Measurements from ENCODE around the gene RAD54L2. TPM values are rescaled to one million over a fixed set of nuclear protein-coding genes. Genes with fewer than 3 reads are reported as not detected.

Gene RAD54L2
- total RNA-seq, 4 donors from 2014 or later: 14.5 to 28.6 (median 26.5) TPM

DNA sequence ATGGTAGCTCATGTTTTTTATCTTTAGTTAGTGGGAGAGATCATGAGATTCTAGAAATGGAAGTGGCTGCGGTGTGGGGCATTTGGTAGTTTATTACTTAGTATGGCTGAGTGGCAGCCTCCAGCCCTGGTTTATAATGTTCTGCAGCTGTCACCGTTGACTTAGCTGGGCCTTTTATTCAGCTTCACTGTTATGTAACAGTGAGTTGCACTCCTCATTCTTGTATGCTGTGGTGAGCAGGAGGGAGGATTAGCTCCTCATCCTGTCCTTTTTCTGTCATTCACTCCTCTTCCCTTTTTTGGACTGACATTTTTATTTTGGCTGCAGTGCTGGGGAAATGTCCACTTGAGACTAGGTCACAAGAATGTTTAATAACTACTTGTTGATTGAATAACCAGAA lies 29.5 kb downstream of the RAD54L2 start:
- Histone ChIP-seq H3K9me3 (no peaks in the 10 kb centered on the region), H3K27ac (peak overlapping the region in 1 of 4 donors; percentile 24), H3K36me3 (no peaks in the 10 kb centered on the region), H3K4me1 (peaks cover 0 to 32% (median 11%) of the 10 kb centered on the region in 3 donors), H3K4me3 (no peak overlapping the region), H3K27me3 (no peaks in the 10 kb centered on the region)
- 17 to 18% methylated on average over 2 of the region's 2 CpGs for WGBS, 2 donors (ENCODE audit: low coverage in 1 of 2)
- no peak for ATAC-seq
- TF ChIP-seq, protein P1, sequence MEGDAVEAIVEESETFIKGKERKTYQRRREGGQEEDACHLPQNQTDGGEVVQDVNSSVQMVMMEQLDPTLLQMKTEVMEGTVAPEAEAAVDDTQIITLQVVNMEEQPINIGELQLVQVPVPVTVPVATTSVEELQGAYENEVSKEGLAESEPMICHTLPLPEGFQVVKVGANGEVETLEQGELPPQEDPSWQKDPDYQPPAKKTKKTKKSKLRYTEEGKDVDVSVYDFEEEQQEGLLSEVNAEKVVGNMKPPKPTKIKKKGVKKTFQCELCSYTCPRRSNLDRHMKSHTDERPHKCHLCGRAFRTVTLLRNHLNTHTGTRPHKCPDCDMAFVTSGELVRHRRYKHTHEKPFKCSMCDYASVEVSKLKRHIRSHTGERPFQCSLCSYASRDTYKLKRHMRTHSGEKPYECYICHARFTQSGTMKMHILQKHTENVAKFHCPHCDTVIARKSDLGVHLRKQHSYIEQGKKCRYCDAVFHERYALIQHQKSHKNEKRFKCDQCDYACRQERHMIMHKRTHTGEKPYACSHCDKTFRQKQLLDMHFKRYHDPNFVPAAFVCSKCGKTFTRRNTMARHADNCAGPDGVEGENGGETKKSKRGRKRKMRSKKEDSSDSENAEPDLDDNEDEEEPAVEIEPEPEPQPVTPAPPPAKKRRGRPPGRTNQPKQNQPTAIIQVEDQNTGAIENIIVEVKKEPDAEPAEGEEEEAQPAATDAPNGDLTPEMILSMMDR (IDR thresholded peaks at IDR 0.05): no peak
- TF ChIP-seq POLR2AphosphoS5 (IDR thresholded peaks at IDR 0.05) (no peak), POLR2A (IDR thresholded peaks at IDR 0.05) (no peak), EP300 (IDR thresholded peaks at IDR 0.05) (no peak)

DNA sequence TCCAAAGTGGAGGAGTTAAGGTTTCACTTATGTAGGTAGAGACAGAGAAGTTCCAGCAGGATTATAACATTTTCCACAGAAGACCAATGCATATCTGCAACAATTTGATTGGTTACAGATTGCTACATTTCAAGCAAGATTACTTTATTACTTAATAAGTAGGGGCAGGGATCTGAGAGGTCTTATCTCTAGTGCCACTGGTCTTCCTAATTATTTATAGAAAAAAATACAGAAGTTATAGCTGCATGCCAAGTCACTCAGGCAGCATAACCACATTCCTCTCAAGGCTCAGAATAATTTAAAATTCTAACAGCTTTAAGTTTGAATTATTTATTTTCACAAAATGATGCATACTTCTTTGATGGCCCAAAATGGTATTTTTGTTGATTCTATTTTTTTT lies 30.5 kb downstream of the RAD54L2 start:
- TF ChIP-seq POLR2AphosphoS5 (IDR thresholded peaks at IDR 0.05) (no peak), POLR2A (IDR thresholded peaks at IDR 0.05) (no peak), EP300 (IDR thresholded peaks at IDR 0.05) (no peak)
- TF ChIP-seq, protein P1 (IDR thresholded peaks at IDR 0.05): no peak
- H3K9me3 ChIP-seq: no peaks in the 10 kb centered on the region
- no peak overlapping the region for H3K4me3 ChIP-seq
- peaks cover 0 to 32% (median 11%) of the 10 kb centered on the region in 3 donors for H3K4me1 ChIP-seq
- no peak overlapping the region for H3K27ac ChIP-seq
- H3K36me3 ChIP-seq: peaks cover 0 to 7% of the 10 kb centered on the region in 2 donors
- H3K27me3 ChIP-seq: no peaks in the 10 kb centered on the region
- no peak for ATAC-seq

DNA sequence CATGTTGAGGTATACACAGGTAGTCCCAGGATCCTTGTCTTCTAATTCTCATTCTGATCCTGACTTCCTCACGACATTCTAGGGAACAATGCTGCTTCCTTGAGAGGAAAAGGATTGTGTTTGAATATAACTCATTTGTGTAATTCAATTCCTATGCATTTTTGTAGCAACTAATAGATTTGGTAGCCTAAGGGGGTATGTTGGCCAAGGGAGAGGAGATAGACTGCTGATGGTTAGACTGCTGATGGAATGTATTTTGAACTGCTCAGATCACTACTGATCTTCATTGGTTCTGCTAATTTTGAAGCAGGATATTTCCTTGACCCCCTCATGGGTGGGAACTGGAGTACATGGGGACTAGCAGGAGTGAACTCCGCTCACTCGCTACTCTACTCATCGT lies 39.7 kb downstream of the RAD54L2 start:
- Histone ChIP-seq H3K36me3 (peaks cover 0 to 18% of the 10 kb centered on the region in 2 donors), H3K27ac (no peak overlapping the region), H3K4me3 (no peak overlapping the region), H3K27me3 (no peaks in the 10 kb centered on the region), H3K4me1 (no peaks in the 10 kb centered on the region), H3K9me3 (no peaks in the 10 kb centered on the region)
- no peak for TF ChIP-seq EP300 (IDR thresholded peaks at IDR 0.05)
- no peak for TF ChIP-seq POLR2AphosphoS5 (IDR thresholded peaks at IDR 0.05)
- TF ChIP-seq POLR2A (IDR thresholded peaks at IDR 0.05): no peak
- TF ChIP-seq, protein P1 (IDR thresholded peaks at IDR 0.05): no peak
- WGBS, 2 donors (ENCODE audit: low coverage in 1 of 2): 93% methylated on average over 3 of the region's 4 CpGs; no CpG with 5 or more reads in 1 of the 2 donors
- ATAC-seq: no peak

DNA sequence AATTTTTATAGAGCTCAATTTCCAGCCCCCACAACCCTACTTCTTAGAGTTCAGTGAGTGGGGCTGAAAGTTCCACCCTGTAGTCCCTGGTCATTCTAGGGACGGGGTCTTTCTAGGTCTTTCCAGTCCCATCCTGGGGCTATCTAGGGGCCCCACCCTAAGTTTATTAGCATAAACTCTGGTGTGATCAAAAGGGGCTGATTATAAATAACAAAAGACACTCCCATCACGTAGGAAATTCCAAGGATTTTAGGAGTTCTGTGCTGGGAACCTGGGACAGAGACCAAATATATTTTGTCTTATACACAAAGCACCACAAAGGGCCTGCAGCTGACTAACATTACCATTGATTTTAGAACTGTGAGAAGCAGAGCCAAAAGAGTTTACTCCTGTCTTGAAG lies 41.9 kb downstream of the RAD54L2 start:
- peaks cover 0 to 11% of the 10 kb centered on the region in 2 donors for H3K36me3 ChIP-seq
- 63 to 64% methylated on average over 1 to 2 of the region's 2 CpGs for WGBS, 2 donors (ENCODE audit: low coverage in 1 of 2)
- no peaks in the 10 kb centered on the region for H3K27me3 ChIP-seq
- H3K4me1 ChIP-seq: no peaks in the 10 kb centered on the region
- no peak overlapping the region for H3K27ac ChIP-seq
- no peak for ATAC-seq
- H3K9me3 ChIP-seq: no peaks in the 10 kb centered on the region
- no peak overlapping the region for H3K4me3 ChIP-seq
- TF ChIP-seq POLR2A (IDR thresholded peaks at IDR 0.05): no peak
- TF ChIP-seq POLR2AphosphoS5 (IDR thresholded peaks at IDR 0.05): no peak
- no peak for TF ChIP-seq EP300 (IDR thresholded peaks at IDR 0.05)
- TF ChIP-seq, protein P1 (IDR thresholded peaks at IDR 0.05): no peak

DNA sequence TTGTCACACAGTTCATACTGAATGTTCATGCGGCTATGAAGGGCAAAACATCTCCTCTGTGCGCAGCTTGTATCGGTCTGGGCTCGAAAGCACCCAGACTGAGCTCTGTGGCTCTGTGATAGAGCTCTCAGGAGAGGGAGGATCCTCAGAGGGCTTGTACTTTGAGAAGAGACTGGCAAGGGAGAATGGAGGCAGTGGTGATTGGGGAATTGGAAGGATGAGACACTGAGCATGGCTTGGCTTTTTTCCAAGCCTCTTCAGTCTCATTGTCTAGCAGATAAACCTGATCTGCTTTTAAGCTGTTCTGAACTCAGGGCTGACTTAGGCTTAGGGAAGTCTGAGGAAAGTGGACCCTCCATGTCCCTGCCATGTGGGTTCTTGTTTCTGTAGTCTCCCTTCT lies 43.0 kb downstream of the RAD54L2 start:
- no peaks in the 10 kb centered on the region for H3K4me1 ChIP-seq
- H3K27ac ChIP-seq: no peak overlapping the region
- H3K27me3 ChIP-seq: no peaks in the 10 kb centered on the region
- no peak overlapping the region for H3K4me3 ChIP-seq
- no peak for ATAC-seq
- no peak for TF ChIP-seq EP300 (IDR thresholded peaks at IDR 0.05)
- TF ChIP-seq POLR2A (IDR thresholded peaks at IDR 0.05): no peak
- no peak for TF ChIP-seq POLR2AphosphoS5 (IDR thresholded peaks at IDR 0.05)
- TF ChIP-seq, protein P1 (IDR thresholded peaks at IDR 0.05): no peak
- H3K9me3 ChIP-seq: no peaks in the 10 kb centered on the region
- 94 to 100% methylated on average over 1 to 4 of the region's 4 CpGs for WGBS, 2 donors (ENCODE audit: low coverage in 1 of 2)
- peaks cover 0 to 11% of the 10 kb centered on the region in 2 donors for H3K36me3 ChIP-seq

Measured in gastroesophageal sphincter (tissue), 4 donors.